GM18517 (cell line): ENCODE results near the gene PACS1.
"Not testable (repeated sequence)": the region's sequence is repeated elsewhere in the genome, so short reads cannot be mapped to it uniquely, and the experiment has no call there.

ENCODE experiments used
- ATAC-seq: cut with Tn5 transposase; IDR thresholded peaks from one replicate; pipeline ENCODE4 v1.9.1; 2021; ENCODE audit warnings: mild to moderate bottlenecking, moderate library complexity; ENCODE audit not compliant: unreplicated experiment

PACS1 gene

DNA sequence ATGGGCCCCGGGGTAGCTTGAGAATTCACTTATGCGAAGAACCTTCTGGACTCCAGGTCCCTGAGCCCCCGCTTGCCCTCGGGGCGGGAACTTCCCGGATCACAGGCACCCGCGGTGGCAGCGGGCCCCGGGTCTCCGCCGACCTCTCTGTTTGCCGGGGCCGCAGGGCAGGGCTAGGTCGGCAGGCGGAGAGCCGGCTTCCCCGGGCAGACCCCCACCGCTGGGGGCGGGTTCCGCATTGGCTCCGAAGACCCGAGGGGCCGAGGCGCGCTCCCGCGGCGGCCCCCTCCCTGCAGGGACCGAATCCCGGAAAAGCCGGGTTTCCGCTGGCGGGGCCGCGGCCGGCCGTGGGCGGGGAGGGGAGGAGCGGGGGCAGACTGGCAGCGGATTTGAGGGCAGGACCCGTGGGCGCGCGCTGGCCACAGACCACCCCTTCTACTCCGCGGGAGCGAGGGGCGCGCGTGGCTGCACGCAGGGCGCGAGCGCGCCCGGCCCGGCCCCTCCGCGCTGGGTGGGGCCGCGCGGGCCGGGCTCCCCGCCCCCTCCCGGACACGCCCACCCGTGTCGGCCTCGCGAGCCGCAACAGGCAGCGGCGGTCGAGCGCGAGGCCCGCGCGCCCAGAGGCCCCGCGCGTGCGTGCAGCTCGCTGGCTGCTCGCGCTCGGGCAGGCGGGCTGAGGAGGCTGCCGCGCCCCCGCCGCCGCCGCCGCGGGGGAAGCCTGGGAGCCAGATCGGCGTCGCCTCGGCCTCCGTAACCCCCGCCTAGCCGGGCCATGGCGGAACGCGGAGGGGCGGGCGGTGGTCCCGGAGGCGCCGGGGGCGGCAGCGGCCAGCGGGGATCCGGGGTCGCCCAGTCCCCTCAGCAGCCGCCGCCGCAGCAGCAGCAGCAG, at the start of gene PACS1:
Gene PACS1 (plus strand): TSS at position 558 of the 889 bp plus-strand sequence. CDS start 215 bp downstream, at position 773.
- no peak for ATAC-seq

DNA sequence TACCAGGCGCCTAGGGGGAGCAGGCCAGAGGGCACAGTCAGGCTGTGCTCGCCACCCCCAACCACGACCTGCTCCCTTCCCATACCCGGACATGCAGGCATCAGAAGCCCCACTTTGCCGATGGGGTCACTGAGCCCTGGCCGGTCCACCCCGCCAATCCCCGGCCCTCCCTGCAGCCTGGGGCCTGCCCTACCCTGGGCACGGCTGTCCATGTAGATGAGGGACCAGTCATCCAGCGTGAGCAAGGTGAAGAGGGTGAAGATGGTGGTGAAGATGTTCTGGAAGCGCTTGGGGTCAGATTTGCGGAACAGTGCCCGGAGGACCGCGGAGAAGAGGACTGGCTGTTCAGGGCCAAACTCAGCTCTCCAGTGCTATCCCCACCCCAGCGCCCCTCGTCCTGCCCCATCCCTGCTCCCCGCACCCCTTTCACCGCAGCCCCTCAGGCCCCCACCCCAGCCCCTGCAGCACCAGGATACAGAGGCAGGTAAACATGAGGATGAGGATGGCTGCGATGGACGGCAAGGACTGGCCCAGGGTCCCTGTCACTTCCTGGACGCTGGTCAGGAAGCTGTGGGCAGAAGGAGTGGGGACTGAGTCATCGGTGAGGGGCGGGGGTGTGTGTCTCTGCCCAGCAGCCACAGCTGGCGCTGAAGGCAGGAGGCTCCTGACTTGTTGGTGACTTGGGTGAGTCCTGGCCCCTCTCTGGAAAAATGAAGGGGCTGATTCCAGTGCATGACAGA, 49.3 kb upstream of the PACS1 start:
- no peak for ATAC-seq

DNA sequence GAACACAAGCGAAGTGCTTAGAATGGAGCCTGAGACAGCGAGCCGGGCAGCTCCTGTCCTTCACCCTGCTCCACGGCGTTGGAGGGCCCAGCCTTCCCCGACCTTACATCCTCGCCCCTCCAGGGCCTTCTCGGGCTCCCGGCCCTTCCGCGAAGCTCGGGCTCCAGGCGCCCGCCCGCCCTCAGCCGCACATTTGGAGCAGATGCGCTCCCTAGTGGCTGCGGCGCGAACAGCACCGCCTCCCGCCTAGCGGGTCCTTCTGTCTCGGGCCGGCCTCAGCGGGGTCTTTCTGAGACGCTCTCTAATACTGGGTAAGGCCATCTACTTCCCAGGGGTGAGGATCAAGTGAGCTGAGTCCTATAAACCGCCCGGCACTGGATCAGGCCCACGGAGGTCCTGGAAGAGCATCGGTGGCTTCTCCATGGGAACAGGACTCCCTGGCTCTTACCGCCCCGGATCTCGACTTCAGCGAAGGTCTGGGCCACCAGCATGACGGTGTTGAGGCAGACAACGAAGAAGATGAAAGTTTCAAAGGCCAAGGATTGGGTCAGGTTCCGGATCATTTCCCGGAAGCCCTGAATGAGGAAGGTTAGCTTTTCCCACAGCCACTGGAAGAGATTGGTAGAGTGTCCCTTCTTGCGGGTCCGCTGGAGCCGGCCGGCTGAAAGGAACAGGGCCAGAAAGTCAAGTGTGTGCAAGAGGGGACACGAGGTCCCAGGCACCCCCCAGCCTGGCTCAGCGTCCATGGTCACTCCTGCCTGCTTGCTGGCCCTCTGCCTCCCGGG, 47.5 kb upstream of the PACS1 start:
- ATAC-seq: no peak

DNA sequence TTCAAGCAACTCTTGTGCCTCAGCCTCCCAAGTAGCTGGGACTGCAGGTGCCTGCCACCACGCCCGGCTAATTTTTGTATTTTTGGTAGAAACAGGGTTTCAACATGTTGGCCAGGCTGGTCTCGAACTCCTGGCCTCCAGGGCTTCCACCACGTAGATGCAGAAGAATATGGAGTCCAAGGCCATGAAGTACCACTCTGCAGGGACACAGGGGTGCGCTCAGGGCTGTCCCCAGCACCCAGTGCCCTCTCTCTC, 47.0 kb upstream of the PACS1 start:
- not testable (repeated sequence) for ATAC-seq

GRCh38 chr11:66026017-66026529, 44.0 kb upstream of the PACS1 start, which contains the start of gene CATSPER1:
CATSPER1 (minus strand) TSS chr11:66026479; CDS start chr11:66026379, 100 bp downstream.
- no peak for ATAC-seq

GRCh38 chr11:66032957-66033735, 36.9 kb upstream of the PACS1 start:
- no peak for ATAC-seq

GRCh38 chr11:66035653-66036333, 34.3 kb upstream of the PACS1 start:
- no peak for ATAC-seq

GRCh38 chr11:66036334-66036710, 33.8 kb upstream of the PACS1 start:
- no peak for ATAC-seq

- ATAC-seq: no peak
Observed at GRCh38 chr11:66037327-66037726, 32.7 kb upstream of the PACS1 start.

DNA sequence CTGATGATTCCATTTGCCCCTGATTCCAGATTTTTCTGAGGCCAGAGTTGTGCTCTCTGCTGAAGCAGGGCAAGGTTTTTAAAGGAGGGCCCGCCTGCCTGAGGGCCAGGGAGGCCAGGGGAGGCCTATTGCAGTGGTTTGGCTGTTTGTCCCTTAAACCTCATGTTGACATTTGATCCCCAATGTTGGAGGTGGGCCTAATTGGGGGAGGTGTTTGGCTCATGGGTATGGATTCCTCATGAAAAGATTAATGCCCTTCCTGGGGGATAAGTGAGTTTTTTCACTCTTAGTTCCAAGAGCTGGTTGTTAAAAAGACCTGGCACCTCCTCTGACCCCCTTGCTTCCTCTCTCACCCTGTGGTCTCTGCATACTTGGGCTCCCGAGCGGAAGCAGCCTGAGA, 30.3 kb upstream of the PACS1 start:
- ATAC-seq: no peak

- ATAC-seq: no peak
Observed at GRCh38 chr11:66042227-66042995, 27.7 kb upstream of the PACS1 start.

DNA sequence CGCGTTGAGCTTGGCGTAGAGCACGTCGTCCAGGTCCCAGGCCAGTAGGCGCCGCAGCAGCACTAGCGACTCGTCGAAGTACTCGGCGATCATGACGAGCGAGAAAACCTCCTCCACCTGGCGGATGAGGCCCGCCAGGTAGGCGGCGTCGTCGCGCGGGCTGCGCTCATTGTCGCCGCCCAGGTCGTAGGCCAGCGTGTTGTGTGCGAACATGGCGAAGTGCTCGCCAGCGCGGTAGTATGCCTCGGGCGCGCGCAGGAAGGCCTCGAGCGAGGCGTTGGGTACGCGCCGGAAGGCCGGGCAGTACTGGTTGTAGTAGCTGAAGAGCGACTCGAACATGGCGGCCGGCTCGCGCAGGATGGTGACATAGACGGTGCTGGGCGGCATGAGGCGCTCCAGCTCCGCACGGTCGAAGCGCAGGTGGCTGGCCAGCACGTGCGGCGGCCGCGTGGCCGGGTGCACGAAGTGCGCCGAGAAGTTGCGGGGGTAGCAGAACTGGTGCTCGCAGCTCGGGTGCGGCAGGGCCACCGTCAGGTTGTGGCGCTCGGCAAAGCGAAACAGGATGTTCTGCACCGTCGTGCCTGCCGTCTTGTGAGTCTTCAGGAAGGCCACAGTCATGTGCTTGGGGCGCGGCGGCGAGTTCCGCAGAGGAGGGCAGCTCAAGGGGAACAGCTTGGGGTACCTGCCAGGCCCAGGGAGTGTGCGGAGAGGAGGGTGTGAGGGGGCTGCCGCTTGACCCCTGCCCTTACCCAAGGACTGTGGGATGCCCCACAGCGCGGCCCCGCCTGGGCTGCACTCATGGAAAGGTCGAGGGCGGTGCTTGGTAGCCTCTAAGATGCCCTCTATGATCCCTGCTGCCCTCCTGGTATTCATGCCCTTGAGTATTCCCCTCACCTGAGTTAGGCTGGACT, 26.8 kb upstream of the PACS1 start:
- ATAC-seq: no peak

DNA sequence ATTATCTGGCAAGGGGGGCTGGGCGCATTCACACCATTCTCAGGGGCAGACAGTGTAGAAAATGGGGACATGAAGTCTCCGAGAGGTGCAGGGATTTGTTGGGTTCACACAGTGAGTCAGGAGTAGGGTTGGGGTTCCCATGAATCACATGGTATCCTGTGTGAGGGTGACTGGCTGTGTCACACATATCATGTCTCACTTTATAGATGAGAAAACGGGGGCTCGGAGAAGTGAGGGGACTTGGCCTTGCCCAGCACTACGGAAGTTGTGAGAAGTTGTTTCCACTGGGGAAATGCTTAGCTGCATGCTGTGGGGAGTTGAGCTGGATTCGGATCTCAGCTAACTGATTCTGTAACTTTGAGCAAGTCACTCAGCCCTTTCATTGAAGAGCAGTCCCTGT, 25.3 kb upstream of the PACS1 start:
- no peak for ATAC-seq

DNA sequence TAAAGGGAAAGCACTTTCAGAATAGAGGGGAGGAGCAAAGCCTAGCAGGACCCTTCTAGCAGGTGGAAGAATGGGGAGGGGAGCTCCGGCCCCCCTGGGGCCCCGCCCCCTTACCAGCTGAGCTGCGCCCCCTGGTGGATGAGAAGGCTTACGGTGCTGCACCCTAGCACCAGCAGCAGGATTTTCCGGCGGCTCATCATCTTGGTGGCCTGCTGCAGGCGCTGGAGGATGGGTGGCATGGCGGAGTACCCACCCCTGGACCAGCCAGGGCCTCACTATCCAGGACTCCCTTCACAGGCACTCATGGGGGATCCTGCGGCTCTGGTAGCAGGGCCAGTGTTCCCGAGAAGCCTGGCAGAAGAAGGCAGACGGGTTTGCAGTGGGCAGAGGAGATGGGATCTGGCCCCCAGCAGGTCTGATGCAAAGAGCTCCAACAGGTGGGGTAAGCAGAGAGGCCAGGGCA, 24.9 kb upstream of the PACS1 start:
- no peak for ATAC-seq

DNA sequence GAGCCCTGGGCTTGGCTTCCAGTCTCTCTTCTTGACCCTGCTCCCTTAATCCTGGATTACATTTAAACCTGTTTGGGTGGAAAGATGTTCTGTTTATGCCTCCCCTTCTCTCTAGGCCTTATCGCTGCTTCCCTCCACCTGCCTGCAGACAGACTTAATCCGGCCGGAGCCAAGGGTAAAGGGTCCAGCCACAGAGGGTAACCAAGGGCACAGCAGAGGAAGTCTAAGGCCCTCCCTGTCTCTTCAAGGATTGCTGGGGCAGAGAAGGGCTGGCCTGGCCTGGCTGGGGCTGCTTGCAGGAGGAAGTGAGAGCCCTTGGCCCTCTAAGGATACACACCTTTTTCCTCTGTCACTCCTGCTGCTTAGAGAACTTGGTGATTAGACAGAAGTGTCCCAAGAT, 23.2 kb upstream of the PACS1 start:
- no peak for ATAC-seq

- ATAC-seq: no peak
Observed at GRCh38 chr11:66047541-66048365, 22.3 kb upstream of the PACS1 start.
